Measurements from ENCODE around the gene OSBP. TPM values are rescaled to one million over a fixed set of nuclear protein-coding genes. Genes with fewer than 3 reads are reported as not detected.
A peak's percentile ranks its signal among the peaks of the same experiment; 100 is the strongest.

The OSBP gene
- polyA plus RNA-seq, 3 donors, result 60.4 to 62.9 (median 62.5) TPM

DNA sequence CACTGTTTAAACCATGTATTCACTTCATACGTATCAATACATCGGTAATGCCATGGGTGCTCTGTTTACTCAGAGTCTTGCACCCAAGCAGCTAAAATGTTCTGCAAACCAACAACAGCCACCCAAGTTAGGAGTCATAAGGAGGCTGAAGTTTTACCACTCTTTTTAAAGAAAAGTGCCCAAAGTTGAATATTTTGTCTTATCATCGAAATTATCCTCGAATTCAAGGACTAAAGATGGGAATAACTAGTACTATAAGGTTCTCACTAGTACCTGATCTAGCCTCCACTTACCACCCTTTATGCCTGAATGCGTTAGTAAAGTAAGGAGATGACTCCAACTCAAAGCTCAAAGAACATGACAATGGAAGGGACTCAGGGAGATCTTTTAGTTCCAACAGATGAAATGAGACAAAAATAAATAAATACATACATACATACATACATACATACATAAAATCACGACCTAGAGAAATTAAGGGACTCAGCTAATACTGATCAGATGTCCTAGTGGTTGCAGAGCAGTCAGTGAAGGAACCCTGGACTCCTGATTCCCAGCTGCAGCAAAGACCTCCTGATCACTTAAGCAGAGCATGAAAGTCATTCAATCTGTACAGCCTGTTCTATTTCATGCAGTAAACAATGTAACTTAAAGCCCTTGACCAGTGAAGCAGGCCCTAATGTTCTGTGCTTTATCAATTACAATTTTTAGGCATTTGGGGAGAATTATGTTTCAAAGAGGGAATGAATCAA lies 7.7 kb downstream of the OSBP start:
- no peak for DNase-seq (ENCODE audit: low read depth in 3 of 3, low spot score in 2 of 3)

DNA sequence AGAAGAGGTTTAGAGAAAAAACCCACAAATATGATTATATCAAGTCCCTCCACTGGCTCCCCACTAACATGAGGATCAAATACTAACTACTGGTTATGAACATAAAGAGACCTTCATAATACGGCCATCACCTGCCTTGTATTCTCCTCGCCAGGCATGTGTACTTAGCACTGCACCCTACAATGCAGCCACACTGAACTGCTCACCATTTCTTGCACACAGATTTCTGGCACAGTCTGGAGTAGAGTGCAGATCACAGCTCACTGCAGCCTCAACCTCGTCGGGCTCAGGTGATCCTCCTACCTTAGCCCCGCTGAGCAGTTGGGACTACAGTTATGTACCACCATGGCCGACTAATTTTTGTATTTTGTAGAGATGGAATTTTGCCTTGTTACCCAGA lies 13.1 kb downstream of the OSBP start:
- no peak for DNase-seq (ENCODE audit: low read depth in 3 of 3, low spot score in 2 of 3)

DNA sequence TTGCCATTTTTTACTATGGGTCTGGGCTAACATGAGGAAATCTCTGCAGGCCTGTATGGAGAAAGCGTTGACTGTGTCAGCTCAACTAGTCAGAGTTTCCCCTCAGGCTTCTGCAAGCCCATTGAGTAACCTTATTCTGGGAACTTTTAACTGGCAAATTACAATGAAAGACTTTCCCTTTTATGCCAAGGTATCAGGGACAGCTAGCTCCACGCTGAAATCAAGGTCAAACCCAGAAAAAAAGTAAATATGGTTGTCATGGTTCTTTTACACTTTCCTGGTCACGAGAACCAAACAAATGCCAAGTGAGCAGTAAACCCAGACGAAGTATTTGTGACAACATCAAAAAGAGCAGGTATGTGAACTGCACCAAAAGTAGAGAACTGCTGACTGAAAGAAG lies 13.8 kb downstream of the OSBP start:
- DNase-seq (ENCODE audit: low read depth in 3 of 3, low spot score in 2 of 3), result no peak

DNA sequence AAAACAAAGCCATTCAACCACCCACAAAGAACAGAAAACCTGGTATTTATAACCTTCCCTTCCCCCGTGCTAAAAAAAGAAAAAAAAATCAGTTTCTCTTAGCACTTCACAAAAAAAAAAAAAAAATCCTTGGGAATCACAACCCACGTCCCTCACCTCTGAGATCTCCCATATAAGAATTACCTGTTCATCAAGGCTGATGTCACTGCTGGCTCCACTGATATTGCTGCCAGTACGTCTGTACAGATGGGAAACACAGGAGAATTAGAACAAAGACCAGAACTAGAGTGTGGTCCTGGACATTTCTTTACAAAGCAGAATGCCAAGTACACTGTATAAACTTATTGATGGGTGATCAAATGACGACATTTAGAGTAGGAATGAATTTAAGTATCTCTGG lies 14.9 kb downstream of the OSBP start:
- DNase-seq (ENCODE audit: low read depth in 3 of 3, low spot score in 2 of 3), result no peak

DNA sequence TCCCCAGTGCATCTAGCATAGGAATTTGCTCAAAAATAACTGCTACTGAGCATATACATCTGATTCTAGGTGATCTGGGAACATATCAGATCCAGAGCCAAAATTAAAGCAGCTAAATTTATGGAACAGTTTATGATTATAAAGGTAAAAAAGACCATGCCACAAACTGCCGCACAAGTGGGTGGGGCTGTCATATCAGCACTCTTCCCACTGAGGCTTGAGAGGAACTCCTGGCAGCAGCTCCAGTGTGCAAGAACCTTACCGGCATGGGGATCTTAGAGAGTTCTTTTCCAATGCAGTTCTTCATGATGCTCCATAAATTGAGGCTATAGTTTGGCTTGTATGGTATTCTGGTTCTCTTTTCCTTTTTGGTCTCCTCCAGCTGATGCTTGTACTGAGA lies 15.3 kb downstream of the OSBP start:
- DNase-seq (ENCODE audit: low read depth in 3 of 3, low spot score in 2 of 3), result no peak

DNA sequence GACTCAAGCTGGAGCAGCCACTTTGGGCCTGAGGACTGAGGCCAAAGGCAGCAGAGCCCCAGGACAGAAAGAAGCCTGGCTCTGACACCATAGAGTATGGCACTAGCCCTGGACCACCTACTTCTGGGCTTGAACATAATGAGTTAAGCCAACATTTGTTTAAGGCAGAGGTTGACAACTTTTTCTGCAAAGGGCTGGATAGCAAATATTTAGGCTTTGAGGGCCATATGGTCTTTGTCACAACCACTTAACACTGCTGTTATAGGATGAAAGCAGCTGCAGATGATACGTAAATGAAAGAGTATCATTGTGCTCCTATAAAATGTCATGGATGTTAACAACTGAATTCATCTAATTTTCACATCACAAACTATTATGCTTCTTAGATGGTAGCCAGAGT lies 16.6 kb downstream of the OSBP start:
- DNase-seq (ENCODE audit: low read depth in 3 of 3, low spot score in 2 of 3), result no peak

DNA sequence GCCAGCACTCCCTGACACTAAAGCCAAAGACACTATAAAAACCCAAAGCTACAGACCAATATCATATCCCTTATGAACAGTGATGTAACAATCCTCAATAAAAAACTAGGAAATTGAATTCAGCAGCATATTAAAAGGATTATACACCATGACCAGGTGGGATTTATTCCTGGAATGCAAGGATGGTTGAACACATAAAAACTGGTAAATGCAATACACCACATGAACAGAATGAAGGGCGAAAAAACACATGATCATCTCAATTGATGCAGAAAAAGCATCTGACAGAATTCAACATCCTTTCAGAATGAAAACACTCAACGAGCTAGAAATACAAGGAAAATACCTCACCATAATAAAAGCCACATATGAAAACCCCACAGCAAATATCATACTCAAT lies 31.3 kb downstream of the OSBP start:
- DNase-seq (ENCODE audit: low read depth in 3 of 3, low spot score in 2 of 3), result no peak

DNA sequence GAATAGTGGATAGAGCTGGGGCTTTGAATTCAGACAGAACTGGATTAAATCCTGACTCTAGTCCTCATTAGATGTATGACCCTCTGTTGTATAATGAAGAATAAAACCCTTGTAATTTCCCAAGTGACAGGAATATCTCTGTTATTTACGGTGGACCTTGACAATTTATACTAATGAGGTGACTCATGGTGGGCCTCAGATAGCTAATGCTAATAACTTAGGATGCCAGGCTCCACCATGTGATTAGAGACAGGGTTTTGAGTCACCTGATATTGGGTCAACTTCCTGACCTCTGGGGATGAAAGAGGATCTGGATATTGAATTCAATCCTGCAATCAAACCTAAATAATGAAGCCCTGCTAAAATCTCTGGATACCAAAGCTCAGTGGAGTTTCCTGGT lies 33.6 kb downstream of the OSBP start:
- no peak for DNase-seq (ENCODE audit: low read depth in 3 of 3, low spot score in 2 of 3)

DNA sequence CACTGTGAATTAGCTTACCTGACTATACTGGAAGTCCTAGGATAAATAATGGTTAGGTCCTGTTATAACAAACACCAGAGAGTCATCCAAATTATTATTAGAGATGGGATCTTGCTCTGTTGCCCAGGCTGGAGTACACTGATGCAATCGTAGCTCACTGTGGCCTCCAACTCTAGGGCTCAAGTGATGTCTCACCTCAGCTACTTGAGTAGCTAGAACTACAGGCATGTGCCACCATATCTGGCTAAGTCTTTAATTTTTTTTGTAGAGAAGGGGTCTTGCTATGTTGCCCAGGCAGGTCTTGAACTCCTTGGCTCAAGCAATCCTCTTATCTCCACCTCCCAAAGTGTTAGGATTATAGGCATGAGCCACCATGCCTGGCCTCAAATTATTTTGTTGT lies 37.2 kb downstream of the OSBP start:
- no peak for DNase-seq (ENCODE audit: low read depth in 3 of 3, low spot score in 2 of 3)

DNA sequence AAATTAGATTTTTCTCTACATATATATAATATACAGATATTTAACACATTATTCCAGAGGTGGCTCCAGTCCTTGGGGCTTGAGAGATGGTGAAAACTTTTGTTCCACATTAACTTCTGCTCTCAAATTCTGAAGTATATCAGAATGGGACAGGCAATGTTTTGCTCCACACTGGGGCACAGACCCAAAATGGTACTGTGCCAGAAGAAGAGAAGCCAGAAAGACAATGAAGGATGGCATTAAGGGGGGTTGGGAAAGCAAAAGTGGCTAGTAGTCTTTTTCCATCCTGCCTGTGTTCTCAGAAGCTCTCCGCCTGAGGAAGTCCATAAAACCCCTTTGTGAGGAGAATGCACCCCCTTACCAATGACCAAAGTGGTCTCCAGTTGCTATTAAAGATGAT lies 40.1 kb downstream of the OSBP start:
- DNase-seq (ENCODE audit: low read depth in 3 of 3, low spot score in 2 of 3), result no peak

DNA sequence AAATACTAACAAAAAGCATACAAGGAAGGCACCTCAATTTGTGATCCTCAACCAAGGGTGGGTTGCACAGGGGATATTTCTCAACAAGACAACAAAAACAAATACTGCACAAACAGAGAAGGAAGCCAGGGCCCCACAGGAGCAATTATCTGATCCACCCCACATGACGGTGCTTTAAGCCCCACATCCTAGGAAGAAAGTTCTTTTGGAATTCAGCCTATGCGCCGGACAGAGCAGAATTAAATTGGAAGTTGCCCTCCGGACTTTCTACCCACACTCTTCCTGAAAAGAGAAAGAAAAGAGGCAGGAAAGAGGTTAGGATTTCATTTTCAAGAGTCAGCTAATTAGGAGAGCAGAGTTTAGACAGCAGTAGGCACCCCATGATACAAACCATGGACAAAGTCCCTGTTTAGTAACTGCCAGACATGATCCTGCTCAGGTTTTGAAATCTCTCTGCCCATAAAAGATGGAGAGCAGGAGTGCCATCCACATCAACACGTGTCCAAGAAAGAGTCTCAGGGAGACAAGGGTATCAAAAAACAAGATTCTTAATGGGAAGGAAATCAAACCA lies 40.6 kb downstream of the OSBP start:
- DNase-seq (ENCODE audit: low read depth in 3 of 3, low spot score in 2 of 3), result no peak

DNA sequence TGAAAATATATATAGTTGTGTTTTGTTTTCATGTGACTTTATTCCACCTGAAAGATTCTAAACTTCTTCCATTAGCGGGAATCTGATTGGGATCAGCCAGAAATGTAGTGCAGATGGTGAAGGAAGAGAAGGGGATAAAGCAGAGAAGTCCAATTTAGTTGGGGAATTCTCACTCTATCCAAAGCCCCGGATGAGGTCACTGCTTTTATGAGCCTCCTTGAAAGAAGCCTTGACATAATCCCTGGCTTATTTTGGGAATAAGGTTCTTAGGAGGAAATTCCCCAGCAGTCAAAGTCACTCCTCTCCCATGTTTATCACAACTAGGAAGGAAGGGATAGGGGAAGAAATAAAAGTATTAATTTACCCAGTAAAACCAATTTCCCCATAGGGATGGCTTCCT lies 41.1 kb downstream of the OSBP start:
- DNase-seq (ENCODE audit: low read depth in 3 of 3, low spot score in 2 of 3), result no peak

DNA sequence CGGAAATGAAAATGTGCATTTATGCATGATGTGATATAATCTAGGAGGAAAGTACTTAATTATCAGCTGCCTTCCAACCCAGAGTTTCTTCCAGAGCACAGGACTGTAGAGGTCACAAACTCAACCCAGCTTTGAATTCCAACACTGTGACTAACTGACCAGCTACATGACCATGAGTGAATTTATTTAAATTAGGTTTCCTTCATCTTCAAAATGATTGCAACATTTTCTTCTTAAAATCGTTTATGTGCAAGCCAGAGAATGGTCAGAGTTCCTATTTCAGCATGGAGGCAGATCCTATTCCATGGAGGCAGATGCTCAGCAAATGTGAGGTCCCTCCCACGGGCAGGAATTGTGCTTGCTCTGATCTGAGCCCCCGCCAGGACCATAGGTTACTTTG lies 42.4 kb downstream of the OSBP start:
- DNase-seq (ENCODE audit: low read depth in 3 of 3, low spot score in 2 of 3), result no peak

DNA sequence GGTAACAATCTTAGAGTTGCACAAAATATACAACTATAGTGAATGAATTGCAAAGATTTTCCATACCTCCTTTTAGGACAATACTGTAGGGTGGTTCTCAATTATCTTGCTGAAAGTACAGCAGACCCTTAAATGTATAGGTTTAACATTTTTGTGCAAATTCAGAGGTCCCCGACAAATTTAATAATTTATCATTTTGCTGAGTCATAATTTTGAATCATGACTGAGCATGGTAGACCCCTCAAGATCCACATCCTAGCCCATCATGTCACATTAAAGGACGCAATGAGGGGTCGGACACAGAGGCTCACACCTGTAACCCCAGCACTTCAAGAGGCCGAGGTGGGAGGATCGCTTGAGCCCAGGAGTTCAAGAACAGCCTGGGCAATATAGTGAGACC lies 43.5 kb downstream of the OSBP start:
- DNase-seq (ENCODE audit: low read depth in 3 of 3, low spot score in 2 of 3), result no peak

DNA sequence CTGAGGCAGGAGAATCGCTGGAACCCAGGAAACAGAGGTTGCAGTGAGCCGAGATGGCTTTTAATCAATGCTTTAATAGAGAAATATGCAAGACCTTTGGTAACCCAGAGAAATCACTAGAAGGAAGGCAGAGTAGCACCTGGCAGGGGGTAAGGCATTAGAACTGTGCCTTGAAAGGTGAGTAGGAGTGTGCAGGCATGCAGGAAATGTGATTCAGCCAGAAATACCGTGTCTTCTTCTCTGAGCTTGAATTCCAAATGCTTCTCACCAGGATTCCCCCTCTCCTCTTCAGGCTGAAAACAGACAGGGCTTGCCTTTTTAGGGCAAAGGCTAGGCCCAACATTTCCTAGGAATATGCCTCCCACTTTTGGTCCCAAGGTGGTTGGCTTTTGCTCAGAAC lies 53.3 kb downstream of the OSBP start:
- no peak for DNase-seq (ENCODE audit: low read depth in 3 of 3, low spot score in 2 of 3)

DNA sequence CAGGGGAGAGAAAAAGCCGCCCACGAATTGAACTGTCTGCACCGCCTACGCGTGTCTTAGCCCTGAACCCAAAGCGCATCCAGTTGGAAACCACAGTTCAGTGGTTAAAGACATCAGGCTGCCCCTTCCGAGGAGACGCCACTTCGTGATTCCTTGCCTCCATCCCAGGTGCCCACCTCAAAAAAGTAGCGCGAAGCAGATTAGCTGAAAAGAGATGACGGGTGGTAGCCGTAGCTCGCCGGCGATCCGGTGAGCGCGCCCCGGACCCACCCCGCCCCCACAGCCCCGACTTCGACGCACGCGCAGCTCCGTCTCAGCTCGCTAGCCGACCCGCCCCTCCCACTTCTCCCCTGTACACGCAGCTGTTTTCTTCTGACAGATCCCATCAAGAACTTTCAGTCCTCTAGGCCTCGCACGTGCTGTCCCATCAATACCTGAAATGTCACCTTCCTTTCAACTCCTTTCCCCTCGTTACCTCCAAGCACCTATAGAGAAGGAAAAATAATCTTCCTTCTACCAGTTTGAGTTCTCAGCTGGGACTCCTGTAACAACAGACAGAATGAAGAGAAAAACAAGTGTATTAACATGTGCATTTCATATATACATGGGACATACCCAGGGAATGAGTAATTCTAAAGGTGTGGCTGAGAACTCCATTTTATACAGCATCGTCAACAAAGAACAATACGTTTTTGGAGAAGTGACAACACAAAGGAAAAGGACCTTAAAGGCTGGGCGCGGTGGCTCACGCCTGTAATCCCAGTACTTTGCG lies 54.7 kb downstream of the OSBP start:
- no peak for DNase-seq (ENCODE audit: low read depth in 3 of 3, low spot score in 2 of 3)

DNA sequence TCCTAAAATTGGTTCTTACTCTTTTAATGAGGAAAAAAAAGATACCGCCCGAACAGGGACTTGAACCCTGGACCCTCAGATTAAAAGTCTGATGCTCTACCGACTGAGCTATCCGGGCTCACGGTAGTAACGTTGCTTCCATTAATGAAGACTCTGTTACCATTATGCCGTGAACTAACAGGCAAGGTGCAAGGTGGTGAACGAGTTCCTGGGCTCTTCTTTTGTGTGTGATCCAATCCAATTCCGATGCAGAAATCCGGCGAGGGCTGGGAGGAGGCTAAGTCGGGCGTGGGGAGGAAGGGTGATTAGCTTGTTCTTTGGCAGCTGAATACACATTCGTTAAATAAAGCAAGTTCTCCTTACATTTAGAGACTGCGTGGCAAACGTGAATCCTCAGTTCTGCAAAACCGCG lies 55.3 kb downstream of the OSBP start:
- DNase-seq (ENCODE audit: low read depth in 3 of 3, low spot score in 2 of 3), result peak in 1 of 3 donors; percentile 74

DNA sequence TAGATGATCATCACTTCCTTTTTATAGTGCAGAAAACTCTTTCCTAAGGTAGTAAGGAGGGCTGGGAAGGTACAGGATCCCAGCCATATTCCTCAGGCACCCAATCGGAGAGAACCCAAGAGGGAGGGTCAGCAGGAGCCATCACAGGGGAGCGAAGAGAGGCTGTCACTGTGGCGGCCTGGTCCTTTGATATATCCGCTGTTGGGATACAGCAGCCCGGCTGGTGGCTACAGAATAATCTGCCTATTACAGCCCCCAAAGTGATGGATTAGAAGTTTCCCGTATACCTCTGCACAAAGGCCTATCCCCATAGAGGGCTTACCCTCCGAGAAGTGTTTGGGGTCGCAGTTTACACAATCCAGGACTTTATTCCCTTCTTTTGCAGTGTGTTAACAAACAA lies 55.7 kb downstream of the OSBP start:
- no peak for DNase-seq (ENCODE audit: low read depth in 3 of 3, low spot score in 2 of 3)

DNA sequence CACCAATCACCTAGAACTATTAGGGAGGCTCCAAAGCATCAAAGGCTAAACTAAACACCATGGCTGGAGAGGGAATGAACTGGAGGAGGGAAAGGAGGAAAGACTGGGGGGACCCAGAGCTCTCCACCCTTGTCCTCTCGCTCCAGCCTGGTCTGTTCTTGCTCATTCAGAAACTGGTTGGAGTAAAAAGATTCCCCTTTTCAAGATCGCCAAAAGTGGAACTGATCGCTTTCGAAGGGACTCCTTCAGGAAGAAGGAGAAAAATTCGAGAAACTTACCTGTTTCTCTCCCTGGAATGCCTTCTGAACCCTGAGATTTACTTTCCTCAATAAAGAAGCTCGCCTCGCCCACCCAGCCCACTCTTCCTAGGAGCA lies 57.3 kb downstream of the OSBP start:
- DNase-seq (ENCODE audit: low read depth in 3 of 3, low spot score in 2 of 3), result no peak

DNA sequence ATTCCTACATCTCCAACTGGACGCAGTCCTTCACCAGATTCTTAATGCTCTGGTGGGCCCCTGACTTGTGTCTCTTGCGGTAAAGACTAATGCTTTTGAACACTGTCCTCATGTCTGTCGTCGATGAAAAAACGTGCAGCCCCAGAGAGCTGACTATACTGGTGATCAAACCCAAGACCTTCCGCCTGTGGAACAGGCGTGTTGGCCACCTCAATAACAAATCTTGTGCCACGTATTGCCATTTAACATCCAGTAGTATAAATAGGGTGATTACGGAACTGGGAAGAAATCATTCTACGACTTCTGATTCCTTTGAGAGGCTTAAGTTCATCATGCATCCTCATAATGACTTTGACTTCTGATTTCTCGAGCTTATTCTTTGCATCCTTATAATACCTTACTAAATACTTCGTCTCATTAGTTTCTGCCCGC lies 58.6 kb downstream of the OSBP start:
- no peak for DNase-seq (ENCODE audit: low read depth in 3 of 3, low spot score in 2 of 3)

DNA sequence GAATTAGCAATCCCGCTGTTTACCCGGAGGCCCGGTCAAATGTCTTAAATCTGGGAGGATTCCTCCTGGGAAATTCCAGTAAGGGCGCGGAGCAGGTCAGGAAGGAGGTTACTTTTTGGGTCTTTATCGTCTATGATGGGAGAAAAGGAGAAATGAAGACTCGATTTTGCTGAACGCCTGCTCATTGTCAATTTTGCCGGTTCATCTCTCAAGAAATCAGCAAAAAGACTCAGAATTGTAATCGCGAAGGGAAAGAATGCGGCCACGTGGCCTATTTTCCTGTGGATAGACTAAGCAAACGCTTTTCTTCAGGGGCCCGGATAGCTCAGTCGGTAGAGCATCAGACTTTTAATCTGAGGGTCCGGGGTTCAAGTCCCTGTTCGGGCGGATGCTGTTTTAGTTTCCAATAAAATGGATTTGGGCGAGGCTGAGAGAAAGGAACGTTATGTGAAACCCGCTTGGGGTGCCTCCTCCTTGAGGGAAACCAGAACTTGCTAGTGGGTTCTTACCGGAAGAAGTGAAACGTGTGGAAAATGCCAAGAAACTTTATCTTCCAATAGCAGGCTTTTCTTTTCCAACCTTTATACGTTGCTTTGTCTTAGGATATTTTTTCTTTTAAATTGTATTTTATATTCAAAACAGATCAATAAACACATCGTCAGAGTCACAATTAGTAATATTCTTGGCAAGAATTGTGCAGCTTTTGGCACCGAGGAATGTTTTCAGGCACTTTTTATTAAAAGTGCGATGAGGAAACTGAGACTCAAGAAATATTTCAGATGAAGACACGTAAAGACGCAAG lies 59.3 kb downstream of the OSBP start:
- DNase-seq (ENCODE audit: low read depth in 3 of 3, low spot score in 2 of 3), result no peak
